ENCODE data around the gene BMI1. TPM values are rescaled to one million over a fixed set of nuclear protein-coding genes. Genes with fewer than 3 reads are reported as not detected.

The BMI1 gene
- total RNA-seq, 3 donors from 2014 or later (not counting 1 experiment from before 2014, with no cell fraction given), result 60.5 to 69.8 (median 66.4) TPM

DNA sequence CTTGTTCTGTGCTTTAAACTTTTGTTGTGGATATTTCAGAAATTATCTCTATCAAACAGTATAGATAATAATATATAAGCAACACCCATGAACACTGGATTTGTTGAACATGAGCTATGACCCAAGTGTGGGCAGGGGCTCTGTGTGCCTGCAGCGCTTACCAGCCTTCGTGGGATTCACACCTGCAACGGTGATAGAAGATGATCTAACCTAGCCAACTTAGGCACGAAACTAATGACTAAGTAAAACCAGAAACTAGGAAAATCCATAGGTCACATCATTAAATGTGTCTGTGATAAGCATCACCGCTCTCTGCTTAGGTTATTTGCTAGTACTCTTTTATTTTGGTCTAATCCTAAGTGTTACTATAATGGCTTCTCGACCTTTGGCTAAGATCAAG, 42.4 kb downstream of the BMI1 start:
- Histone ChIP-seq H3K9me3 (ENCODE audit: control insufficient read depth, insufficient read depth, low read length) (no peaks in the 10 kb centered on the region), H3K27ac (ENCODE audit: low read length) (no peak overlapping the region), H3K36me3 (ENCODE audit: control insufficient read depth, insufficient read depth, low read length) (no peaks in the 10 kb centered on the region), H3K27me3 (ENCODE audit: control insufficient read depth, insufficient read depth, low read length) (no peaks in the 10 kb centered on the region), H3K4me1 (ENCODE audit: control insufficient read depth, insufficient read depth, low read length) (no peaks in the 10 kb centered on the region), H3K4me3 (ENCODE audit: low read length) (no peak overlapping the region)
- ATAC-seq (no peak), DNase-seq (no peak)
- Mint-ChIP-seq H3K27me3 (ENCODE audit: low read depth in 2 of 2) (peaks cover 5 to 19% of the 10 kb centered on the region in 2 donors), H3K9me3 (no peaks in the 10 kb centered on the region), H3K27ac (no peak overlapping the region), H3K36me3 (no peaks in the 10 kb centered on the region), H3K4me3 (no peak overlapping the region), H3K4me1 (peaks cover 6% of the 10 kb centered on the region in 2 donors)
- 58% methylated on average over 5 of the region's 6 CpGs for WGBS (ENCODE audit: insufficient coverage)
- TF ChIP-seq, protein P1, sequence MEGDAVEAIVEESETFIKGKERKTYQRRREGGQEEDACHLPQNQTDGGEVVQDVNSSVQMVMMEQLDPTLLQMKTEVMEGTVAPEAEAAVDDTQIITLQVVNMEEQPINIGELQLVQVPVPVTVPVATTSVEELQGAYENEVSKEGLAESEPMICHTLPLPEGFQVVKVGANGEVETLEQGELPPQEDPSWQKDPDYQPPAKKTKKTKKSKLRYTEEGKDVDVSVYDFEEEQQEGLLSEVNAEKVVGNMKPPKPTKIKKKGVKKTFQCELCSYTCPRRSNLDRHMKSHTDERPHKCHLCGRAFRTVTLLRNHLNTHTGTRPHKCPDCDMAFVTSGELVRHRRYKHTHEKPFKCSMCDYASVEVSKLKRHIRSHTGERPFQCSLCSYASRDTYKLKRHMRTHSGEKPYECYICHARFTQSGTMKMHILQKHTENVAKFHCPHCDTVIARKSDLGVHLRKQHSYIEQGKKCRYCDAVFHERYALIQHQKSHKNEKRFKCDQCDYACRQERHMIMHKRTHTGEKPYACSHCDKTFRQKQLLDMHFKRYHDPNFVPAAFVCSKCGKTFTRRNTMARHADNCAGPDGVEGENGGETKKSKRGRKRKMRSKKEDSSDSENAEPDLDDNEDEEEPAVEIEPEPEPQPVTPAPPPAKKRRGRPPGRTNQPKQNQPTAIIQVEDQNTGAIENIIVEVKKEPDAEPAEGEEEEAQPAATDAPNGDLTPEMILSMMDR (IDR thresholded peaks at IDR 0.05), result no peak
- intact Hi-C loops (cut with micrococcal nuclease), result no loop called here

DNA sequence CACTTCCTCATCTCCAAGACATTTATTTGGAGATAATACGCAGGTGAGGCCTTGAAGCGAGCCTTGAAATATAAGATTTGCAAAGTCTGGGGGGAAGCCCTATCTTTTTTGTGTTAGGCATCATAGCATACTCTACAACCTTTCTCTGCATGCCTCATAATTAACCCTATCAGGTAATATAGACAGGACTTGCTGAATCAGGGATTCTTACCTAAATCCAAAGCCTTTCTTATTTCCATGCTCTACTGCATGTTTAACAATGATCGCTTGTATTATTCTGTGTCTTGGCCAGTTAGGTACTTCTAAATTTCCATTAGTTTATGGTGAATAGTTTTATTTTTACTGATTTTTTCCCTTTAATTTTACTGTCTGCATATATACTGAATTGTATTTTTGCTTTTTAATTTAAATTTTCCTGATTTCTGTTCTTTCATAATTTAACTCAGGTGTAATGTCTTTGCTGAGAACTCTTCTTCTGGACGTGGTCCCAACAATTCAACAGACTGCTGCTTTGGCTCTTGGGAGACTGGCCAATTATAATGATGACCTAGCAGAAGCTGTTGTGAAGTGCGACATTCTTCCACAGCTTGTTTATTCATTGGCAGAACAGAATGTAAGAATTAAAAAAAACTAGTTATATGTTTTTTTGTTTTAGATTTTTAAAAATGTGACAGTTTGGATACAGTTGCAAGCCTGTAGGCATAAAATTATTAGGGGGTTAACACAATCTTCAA, 43.7 kb downstream of the BMI1 start:
- H3K4me1 ChIP-seq (ENCODE audit: control insufficient read depth, insufficient read depth, low read length), result no peaks in the 10 kb centered on the region
- ATAC-seq (no peak), DNase-seq (no peak)
- peaks cover 6% of the 10 kb centered on the region in 2 donors for H3K4me1 Mint-ChIP-seq
- TF ChIP-seq, protein P1 (IDR thresholded peaks at IDR 0.05), result no peak
- H3K36me3 Mint-ChIP-seq, result no peaks in the 10 kb centered on the region
- H3K9me3 Mint-ChIP-seq, result no peaks in the 10 kb centered on the region
- no peaks in the 10 kb centered on the region for H3K9me3 ChIP-seq (ENCODE audit: control insufficient read depth, insufficient read depth, low read length)
- H3K27ac Mint-ChIP-seq, result no peak overlapping the region
- intact Hi-C loops (cut with micrococcal nuclease), result no loop called here
- 96% methylated on average over 2 of the region's 5 CpGs for WGBS (ENCODE audit: insufficient coverage)
- no peaks in the 10 kb centered on the region for H3K36me3 ChIP-seq (ENCODE audit: control insufficient read depth, insufficient read depth, low read length)
- H3K4me3 Mint-ChIP-seq, result no peak overlapping the region
- H3K4me3 ChIP-seq (ENCODE audit: low read length), result no peak overlapping the region
- no peaks in the 10 kb centered on the region for H3K27me3 ChIP-seq (ENCODE audit: control insufficient read depth, insufficient read depth, low read length)
- H3K27me3 Mint-ChIP-seq (ENCODE audit: low read depth in 2 of 2), result peaks cover 5 to 16% of the 10 kb centered on the region in 2 donors
- H3K27ac ChIP-seq (ENCODE audit: low read length), result no peak overlapping the region

DNA sequence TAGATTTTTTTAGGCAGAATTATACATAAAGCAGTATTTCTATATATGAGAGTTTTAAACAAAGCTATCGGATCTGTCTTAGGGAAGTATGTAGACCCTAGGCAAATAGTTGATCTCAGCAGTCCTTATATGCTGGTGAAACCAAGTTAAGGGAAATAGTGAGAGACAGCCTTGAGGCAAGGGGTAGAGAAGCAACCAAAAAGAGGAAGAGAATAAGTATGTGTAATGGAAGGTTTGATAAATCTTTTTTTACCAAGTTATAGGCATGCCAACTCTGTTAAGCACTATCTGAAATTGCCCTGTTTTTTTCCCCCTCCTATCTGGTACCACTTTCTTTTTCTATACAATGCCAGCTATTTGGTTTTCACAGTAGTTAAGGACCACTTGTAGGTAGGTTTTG, 44.3 kb downstream of the BMI1 start:
- no peak overlapping the region for H3K27ac Mint-ChIP-seq
- peaks cover 5 to 11% of the 10 kb centered on the region in 2 donors for H3K27me3 Mint-ChIP-seq (ENCODE audit: low read depth in 2 of 2)
- no peak overlapping the region for H3K27ac ChIP-seq (ENCODE audit: low read length)
- H3K36me3 ChIP-seq (ENCODE audit: control insufficient read depth, insufficient read depth, low read length), result no peaks in the 10 kb centered on the region
- no peaks in the 10 kb centered on the region for H3K36me3 Mint-ChIP-seq
- TF ChIP-seq, protein P1 (IDR thresholded peaks at IDR 0.05), result no peak
- DNase-seq, result no peak
- 77% methylated on average over 1 of the region's 1 CpG for WGBS (ENCODE audit: insufficient coverage)
- H3K9me3 ChIP-seq (ENCODE audit: control insufficient read depth, insufficient read depth, low read length), result no peaks in the 10 kb centered on the region
- no peak for ATAC-seq
- intact Hi-C loops (cut with micrococcal nuclease), result no loop called here
- H3K4me3 Mint-ChIP-seq, result no peak overlapping the region
- H3K4me1 ChIP-seq (ENCODE audit: control insufficient read depth, insufficient read depth, low read length), result no peaks in the 10 kb centered on the region
- H3K4me1 Mint-ChIP-seq, result peaks cover 6% of the 10 kb centered on the region in 2 donors
- H3K4me3 ChIP-seq (ENCODE audit: low read length), result no peak overlapping the region
- H3K9me3 Mint-ChIP-seq, result no peaks in the 10 kb centered on the region
- H3K27me3 ChIP-seq (ENCODE audit: control insufficient read depth, insufficient read depth, low read length), result no peaks in the 10 kb centered on the region
